Ammon's horn (tissue), 1 donor: ENCODE measurements around the gene NECAB3.

Source experiments
- DNase-seq: peaks from one replicate; pipeline ENCODE4 v3.0.0-alpha.2; 2016; ENCODE audit warnings: low spot score

NECAB3 gene

DNA sequence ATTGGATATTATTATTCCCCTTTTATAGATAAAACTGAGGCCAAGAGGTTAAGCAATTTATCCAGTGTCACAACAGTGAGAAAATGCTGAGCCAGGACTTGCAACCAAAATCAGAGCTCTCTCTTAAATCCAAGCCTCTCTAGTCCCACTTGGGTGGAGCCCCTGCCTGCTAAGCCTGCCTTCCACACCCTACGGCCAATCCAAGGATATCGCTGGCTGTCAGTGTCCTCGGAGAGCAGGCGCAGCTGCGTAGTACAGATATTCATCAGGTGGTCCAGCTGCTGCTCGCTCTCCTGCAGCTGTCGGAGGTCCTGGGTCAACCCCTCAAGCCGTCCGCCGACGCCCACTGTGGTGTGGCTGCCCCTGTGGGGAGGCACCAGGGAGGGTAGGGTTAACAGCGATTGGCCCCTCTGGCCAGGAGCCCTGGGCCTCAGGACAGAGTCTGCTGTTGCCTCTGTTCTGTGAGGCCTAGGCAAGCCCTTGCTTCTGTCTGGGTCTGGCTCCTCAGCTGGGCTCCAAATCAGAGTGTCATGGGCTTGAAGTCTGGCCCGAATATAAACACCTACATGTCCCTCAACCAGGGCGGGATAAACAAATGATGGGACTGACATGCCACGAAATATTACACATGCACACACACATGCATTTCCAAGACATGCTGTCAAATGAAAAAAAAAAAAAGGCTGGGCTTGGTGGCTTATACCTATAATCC, 3.9 kb upstream of the NECAB3 start:
- DNase-seq: no peak

DNA sequence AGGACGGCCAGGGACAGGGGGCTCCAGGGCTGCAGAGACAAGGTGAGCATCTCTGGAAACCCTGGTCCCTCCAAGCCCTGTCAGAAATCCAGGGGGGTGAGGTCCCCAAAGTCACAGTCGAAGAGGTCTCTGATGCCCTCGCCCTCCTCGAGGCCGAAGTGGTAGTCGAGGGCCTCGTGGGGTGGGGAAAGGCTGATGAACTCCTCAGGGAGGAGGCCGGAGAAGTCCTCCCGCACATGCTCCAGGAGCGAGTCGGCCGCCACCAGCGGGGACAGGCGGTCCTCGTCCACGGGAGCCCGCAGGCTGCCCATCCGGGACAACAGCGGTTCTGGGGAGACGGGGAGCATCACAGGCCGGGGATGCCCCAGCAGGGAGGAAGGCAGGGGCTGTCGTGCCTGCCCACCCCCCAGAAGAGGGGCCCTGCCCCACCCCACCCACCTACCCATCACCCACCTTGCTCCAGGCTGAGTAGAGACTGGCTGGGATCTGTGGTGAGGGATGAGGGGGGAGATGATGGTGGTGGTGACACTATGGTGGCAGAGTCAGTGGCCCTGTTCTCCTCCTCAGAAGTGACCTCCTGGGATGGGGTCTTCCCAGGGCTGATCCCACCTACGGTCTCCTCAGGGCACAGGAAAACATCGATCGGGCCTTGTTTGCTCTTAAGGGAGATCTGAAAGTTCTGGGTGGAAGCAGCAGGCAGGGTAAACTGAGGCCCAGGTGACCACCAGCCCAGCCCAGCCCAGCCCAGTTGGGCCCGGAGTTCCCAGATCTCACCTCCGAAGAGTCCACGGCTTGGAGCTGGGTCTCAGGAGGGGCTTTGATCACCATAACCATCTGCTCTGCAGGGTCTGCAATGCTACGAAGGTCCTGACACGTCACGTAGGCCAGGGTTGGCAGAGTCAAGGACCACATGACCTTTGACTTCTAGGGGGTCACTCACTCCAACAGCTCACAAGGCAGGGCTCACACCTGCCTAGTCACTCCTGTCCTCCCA, 2.7 kb upstream of the NECAB3 start:
- no peak for DNase-seq

DNA sequence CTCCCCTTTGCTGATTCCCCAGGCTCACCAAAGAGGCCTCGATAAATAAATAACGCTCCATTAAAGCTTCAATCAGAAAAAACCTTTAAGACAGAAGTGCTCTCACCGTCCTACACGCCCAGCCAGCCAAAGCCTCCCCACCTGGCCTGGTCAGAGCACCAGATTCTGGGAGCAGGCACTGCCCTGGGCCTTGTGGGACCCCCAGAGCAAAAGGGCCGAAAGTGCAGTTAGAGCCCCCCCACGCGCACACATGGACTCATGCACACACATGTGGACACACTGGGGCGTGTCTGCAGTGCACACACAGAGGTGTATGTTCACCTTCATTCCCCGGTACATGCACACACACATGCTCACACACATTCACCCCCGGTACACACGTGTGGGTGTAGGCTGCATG, 1.9 kb upstream of the NECAB3 start:
- no peak for DNase-seq

DNA sequence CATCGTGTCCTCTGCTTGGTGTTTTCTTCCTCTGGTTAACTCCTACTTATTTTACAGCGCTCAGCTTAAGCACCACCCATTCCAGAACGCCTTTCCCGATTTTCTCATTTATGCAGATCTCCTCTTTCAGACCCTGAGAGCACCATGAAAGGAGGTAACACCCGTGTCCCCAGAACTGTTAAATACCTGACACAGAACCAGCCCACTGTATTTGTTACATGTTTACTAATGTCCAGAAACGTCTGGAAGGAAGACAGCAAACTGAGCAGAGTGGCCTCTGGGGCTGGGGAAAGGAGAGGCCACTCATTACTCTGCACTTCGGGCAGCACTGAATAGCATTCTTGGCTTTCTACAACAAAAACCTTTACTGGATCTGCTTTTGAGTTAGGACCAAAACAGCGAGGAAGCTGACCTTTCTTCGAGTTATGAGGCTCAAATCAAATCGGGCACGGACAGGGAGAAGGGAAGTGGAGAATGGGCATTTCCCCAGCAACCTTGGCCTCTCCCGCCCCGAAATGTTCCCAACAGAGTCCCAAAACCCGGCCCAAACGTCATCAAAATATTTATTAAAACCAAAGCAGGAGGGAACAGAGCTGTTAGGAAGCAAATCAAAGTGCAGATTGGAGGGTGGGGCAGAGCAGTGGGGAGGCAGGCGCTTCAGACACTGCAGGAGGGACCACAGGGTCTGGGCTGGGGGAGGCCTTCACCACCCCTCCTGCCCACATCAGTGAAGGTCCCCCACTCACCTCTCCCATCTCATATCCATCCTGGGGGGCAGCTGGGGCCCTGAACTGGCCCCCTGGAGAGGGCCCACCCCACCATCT, 1.1 kb upstream of the NECAB3 start:
- no peak for DNase-seq

DNA sequence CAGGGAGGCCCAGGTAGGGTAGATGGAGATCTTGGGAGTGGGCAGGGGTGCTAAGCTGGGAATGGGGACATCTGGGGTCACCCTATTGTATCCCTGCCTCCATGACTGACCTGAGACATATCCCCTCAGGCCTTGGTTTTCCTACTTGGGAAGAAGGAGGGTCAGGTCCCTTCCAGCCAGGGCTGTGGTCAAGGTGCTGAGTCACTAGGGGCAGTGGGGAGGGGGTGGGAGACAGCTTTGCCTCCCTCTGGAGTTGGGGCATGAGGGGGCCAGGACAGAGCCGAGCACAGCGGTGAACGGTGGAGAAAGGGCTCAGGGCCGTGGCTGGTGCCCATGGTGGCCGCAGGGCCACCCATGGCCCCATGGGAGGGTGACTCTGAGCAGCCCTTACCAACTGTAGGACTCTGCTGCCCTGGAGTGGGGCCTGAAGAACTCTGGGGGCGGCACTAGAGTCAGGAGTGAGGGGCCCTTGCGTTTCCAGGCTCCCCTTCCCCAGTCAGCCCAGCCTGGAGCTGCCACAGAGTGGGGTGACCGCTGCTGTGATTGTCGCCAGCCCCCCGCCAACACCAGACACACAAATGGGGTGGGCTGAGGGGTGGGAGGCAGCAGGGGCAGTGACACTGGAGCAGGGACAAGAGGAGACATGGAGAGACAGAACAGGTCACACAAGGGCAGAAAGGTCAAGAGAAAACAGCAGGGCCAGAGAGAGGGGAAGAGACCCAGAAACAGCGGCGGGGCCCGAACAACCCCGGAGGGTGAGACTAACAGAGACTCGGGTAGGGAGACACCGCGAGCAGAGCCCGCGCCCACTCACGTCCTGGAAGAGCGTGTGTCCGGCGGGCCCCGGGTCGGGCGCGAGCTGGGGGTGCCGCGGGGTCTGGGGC, 576 bp downstream of the NECAB3 start:
- DNase-seq: no peak

DNA sequence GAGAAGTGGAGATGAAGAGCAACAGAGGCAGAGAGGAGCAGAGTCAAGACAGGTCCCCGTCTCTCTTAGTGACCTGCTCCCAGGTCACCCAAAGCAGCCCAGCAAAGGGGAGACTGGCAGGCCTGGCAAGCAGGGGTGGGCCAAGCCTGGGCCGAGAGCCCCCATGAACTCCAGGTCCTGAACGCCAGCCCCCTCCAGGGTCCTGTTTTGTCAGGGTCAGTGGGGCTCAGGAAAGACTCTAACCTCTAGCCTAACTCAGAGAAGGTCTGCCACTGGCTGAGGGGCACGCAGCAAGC, 1.2 kb downstream of the NECAB3 start:
- DNase-seq: no peak

DNA sequence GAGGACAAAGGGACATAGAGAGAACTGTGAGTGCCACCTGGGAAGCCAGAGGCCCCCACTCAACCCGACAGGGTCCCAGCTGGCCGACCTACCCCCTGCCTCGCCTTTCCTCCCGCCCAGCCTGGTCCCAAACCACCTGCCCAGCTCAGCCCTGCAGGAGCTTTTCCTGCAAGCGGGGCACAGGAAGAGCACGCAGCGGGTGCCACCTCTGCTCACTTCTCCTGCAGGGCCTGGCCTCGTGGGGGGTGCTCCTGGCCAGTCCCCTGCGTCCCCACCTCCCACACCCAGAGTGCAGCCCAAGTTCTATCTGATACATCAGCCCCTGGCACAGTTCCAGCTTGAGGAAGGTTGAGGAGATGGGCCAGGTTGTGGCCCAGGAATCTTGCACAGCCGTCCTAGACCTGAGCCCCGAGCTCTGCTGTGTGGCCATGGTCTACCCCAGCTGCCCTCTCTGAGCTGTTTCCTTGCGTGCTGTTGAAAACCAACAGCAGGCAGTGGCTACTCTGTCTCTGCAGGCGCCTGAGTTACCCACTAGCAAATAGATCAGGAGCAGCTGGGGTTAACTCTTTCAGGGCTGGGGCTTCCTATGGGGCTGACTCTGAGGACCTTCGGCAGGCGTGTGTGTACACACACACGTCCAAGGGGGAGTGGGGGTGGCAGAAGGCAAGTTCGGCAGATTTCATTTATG, 1.7 kb downstream of the NECAB3 start:
- no peak for DNase-seq

DNA sequence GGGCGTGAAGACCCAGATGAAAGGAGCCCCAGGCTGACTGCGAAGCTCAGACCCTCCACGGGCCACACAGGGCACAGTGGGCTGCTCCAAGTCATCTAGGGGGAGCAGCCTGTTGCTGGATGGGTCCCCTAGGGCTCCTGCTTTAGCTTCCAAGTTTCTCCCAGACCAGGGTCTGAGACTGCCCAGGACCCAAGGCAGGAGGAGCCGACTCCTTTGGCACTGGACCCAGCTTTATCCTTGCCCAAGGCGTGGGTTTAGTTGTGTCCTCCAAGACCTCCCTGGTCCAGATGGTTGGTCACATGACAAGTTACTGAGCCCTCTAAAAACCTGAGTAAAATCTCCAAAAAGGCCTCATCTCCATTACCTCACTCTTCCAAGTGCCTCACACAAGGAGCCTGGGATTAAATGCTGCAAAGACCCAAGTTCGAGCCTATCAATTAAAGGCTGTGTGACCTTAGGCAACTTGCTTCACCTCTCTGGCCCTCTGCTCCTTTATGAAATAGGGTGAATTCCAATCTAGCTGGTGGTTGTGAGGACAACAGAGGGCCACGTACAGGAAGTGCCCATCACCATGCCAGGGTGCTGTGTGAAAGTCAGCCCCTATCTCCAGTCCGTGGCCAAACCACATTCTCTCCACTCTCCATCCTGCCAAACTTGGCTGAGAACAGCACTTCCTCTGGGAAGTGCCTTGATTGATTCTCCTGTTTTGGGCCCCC, 2.5 kb downstream of the NECAB3 start:
- DNase-seq: no peak

DNA sequence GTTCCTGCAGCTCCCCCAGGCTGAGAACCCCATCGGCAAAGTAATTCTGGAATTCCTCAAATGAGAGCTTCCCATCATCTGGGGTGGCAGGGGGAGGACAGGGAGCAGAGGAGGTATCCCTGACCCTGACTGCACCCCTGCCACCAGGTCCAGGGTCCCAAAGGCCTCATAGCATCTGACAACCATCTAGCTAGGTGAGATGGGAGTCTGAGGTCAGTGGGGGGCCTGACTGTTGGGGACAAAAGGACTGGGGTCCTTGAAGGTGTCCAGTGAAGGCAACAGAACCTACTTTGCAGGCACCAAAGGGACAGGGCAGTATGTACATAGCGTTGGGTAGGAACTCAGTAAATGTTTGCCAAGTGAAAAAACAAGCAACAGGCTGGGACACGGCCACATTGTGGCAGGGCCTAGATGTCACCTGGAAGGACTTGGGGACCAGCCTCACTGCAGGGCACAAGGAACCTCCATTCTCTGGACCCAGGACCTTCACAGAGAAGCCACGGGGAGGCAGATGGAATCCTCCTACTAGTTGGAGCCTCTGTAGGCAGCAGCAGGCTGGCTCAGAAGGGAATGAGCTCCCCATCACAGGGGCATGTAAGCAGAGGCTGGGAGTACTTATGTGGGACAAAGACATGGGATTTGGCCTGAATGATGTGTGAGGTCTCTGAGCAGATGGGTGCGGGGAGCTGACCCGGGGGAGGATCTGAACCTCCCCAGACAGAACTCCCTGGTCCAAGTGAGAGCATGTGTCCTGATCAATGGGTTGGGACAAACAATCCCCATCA, 3.3 kb downstream of the NECAB3 start:
- no peak for DNase-seq

DNA sequence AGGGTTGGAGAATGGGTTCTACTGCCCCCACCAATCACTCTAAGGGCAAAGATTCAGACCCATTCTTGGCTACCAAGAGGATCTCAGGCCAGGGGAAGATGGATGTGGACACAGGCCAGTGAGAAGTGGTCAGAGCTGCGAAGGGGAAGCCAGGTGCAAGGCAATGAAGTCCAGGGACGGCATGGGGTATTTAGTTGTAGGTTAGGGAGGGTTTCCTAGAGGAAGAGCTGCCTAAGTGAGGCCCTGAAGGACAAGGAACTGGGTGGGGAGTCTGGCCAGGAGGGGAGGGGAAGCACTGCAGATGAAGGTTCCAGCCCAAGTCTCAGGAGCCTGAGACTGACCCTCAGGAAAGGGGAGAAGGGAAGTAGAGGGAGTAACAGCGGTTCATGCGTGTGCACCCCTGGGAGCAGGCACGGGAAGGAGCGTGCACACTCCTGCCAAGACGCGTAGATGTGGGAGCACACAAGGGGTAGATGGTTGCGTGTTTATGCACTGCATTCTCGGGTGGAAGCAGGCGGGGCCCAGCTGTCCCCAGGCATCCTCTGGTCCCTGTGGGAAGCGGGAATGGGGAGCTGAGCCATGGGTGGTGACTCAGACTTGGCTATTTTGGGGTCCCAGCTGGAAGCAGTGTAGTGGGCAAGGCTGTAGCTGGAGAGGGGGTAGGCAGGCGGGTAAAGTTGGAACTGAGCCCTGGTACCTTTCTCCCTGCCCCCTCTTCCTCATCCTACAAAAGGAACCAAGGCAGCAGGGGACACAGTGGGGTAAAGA, 4.2 kb downstream of the NECAB3 start:
- no peak for DNase-seq

DNA sequence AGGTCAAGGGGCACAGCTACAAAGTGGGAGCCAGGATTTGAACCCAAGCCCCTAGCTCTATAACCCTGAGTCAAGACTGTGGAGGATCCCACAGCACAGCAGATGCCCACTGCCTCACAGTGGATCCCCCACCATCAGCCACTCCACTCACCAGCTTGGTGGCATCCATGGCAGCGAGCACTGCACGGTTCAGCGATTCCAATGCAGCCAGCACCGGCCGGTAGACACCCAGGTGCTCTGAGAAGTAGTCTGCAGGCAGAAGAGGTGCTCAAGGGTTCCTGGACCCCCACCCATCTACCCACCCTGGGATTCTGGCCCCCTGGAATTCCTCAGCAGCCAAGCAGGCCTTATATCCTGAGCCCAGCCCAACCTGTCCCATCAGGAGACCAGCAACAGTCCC, 5.0 kb downstream of the NECAB3 start:
- DNase-seq: no peak

DNA sequence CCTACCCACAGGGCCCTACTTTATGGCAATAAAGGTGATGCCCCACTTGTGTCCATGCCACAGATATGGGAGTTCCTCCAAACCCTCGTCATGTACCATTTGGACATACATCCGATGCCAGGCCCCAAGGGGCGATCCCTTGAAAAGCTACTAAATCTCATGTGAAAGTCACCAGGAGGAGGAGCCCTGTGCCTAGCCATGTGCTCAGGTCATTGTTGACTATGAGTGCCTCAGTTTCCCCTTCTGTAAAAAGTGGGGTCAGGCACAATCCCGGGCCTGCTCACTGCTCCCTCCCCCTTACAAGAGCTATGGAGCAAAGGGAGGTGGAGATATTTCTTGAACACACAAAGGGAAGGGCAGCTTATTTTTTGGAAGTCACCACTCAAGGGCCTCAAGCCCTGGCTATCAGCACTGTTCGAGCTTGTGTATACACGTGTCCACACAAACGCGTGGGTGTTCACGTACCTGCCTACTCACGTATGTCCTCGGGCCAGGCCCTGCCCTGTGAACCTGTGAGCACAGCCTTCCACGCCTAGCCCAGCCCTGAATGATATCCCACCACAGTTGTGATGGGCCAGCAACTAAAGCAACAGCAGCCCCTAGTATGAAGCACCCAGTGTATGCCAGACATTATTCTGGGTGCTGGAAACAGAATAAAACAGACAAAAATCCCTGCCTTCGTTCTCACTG, 5.6 kb downstream of the NECAB3 start:
- no peak for DNase-seq

DNA sequence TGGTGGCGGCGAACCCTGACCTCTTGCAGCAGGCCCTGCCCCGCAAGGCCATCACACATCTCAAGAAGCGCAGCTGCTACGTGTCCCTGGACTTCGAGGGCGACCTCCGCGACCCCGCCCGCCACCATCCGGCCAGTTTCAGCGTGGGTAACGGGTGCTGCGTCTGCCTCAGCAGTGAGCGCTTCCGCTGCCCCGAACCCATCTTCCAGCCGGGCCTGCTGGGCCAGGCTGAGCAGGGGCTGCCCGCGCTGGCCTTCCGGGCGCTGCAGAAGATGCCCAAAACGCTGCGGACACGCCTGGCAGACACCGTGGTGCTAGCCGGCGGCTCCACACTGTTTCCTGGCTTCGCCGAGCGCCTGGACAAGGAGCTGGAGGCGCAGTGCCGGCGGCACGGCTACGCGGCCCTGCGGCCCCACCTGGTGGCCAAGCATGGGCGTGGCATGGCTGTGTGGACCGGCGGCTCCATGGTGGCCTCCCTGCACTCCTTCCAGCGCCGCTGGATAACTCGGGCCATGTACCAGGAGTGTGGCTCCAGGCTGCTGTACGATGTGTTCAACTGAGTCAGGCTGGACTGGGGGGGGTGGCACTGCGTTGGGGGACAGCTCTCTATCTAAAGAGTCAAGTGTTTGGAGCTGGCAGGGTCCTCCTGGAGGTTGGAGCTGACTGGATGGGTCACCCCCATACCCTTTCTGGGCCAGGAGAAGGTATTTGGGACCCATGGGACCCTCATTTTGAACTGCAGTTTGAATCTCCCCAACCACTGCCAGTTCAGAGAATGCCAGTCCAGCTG, 6.4 kb downstream of the NECAB3 start:
- peak; percentile 86 for DNase-seq

DNA sequence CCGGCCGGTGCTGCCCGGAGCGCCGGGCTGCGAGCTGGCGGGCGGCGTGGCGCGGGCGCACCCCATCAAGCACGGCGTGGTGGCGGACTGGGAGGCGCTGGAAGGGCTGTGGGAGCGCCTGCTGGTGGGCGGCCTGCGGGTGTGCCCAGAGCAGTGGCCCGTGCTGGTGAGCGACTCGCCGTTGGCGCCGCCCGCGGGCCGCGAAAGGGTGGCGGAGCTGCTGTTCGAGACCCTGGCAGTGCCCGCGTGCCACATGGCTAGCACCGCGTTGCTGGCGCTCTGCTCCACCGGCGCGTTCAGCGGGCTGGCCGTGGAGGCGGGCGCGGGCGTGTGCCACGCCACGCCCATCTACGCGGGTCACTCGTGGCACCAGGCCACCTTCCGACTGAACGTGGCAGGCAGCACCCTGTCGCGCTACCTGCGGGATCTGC, 7.0 kb downstream of the NECAB3 start:
- no peak for DNase-seq

DNA sequence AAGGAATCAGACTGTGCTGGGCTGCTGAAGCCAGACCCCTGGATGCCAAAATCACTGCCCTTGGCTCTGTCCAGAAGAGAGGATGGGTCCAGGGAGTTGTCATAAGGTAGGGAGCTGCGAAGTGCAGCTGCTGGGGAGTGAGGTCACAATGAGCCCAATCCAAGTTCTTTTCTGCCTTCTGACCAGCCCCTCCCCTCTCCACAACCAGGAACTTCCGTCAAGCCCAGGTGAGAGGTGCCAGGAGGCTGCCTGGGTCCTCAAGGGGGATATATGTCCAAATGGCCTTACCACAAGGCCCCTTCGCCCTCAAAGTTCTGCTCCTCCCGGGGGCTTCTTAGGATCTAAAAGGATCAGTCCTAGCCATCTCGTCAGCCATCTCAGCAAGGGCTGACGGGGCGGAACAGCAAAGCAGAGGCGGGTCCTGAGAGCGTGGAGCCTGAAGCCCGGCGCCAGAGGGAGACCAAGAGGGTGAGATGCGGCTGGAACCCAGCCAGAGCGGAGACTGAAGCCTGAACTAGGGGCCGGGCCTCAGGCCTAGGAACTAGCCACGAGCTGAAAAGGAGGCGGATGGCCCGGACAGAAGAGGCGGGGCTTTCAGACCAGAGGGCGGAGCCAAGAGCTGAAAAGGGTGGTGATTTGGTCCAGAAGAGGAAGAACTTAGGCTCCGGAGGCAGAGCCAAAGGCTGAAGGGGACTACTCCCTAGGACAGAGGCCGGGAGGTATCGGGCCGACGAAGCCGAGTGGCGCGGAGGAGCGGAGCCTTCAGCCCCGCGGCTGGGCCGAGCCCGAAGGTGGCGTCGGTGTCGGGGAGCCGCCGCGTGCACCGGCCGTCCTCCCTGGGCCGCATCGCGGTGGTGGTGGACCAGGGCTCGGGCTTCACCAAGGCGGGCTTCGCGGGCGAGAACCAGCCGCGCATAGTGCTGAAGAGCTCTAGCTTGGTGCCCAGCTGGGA, 7.7 kb downstream of the NECAB3 start, which contains the start of gene ACTL10:
TSS of gene ACTL10 (plus strand) at position 651 of the 952 bp plus-strand sequence. CDS start 555 bp downstream, outside the sequence.
- peak; percentile 97 for DNase-seq

DNA sequence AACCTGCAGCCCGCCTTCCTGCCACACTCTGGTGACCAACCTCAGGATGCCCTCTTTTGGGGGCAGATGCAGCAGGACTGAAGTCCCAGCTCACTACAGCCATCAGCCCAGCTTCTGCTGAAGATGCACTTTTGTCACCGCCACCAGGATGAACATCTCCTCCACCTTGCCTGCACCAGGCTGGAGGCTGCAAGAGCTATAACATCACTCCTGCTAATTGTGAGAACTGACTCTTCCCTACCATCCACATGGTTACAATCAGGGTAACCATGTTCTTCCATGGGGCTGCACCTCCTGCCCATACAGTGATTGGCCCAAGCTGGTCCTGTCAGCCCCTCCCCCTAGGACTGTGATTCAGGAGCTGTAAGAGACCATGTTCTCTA, 9.5 kb downstream of the NECAB3 start:
- no peak for DNase-seq
